H9 (cell line): ENCODE results near the gene SP3. TPM values are rescaled to one million over a fixed set of nuclear protein-coding genes. Genes with fewer than 3 reads are reported as not detected.

Experiments
- DNase-seq: peaks from one replicate; pipeline ENCODE4 v3.0.0-alpha.2; 2017
- H2AFZ ChIP-seq: one replicate; pipeline ENCODE4 v1.6.1; 2013; ENCODE audit warnings: mild to moderate bottlenecking, low read length, control low read depth, moderate library complexity
- H2AK5ac ChIP-seq: 2 replicates; pipeline ENCODE4 v1.6.1; 2013; ENCODE audit warnings: low read length, control low read depth, mixed read lengths; ENCODE audit not compliant: insufficient read length
- H2BK120ac ChIP-seq: one replicate; pipeline ENCODE4 v1.6.1; 2013; ENCODE audit warnings: low read depth, mild to moderate bottlenecking, low read length, control low read depth, inconsistent platforms; ENCODE audit not compliant: poor library complexity, severe bottlenecking
- H2BK12ac ChIP-seq: 2 replicates; pipeline ENCODE4 v1.6.1; 2013; ENCODE audit warnings: low read length, control low read depth, mixed read lengths, low read depth; ENCODE audit not compliant: insufficient read length
- H2BK15ac ChIP-seq: 2 replicates; pipeline ENCODE4 v1.6.1; 2013; ENCODE audit warnings: low read depth, low read length, control low read depth
- H2BK20ac ChIP-seq: one replicate; pipeline ENCODE4 v1.6.1; 2013; ENCODE audit warnings: low read depth, mild to moderate bottlenecking, low read length, control low read depth, inconsistent platforms; ENCODE audit not compliant: poor library complexity, severe bottlenecking
- H2BK5ac ChIP-seq: 2 replicates; pipeline ENCODE4 v1.6.1; 2013; ENCODE audit warnings: low read length, control low read depth, mixed read lengths; ENCODE audit not compliant: insufficient read length
- H3K14ac ChIP-seq: 2 replicates; pipeline ENCODE4 v1.6.1; 2013; ENCODE audit warnings: low read length, control low read depth; ENCODE audit not compliant: insufficient read depth
- H3K18ac ChIP-seq: 2 replicates; pipeline ENCODE4 v1.6.1; 2013; ENCODE audit warnings: low read depth, mild to moderate bottlenecking, mixed read lengths, low read length, control low read depth; ENCODE audit not compliant: insufficient read length
- H3K23ac ChIP-seq: 2 replicates; pipeline ENCODE4 v1.6.1; 2013; ENCODE audit warnings: low read length, control low read depth, mixed read lengths, low read depth; ENCODE audit not compliant: insufficient read length
- H3K23me2 ChIP-seq: 2 replicates; pipeline ENCODE4 v1.6.1; 2013; ENCODE audit warnings: low read depth, mild to moderate bottlenecking, mixed read lengths, low read length, control low read depth; ENCODE audit not compliant: insufficient read length, poor library complexity, severe bottlenecking
- H3K27ac ChIP-seq: 2 replicates; pipeline ENCODE4 v1.5.1; 2013; ENCODE audit warnings: low read length, control low read depth, mixed read lengths, low read depth; ENCODE audit not compliant: insufficient read length
- H3K27me3 ChIP-seq: 2 replicates; pipeline ENCODE4 v1.6.1; 2013; ENCODE audit warnings: low read length, control low read depth, inconsistent platforms; ENCODE audit not compliant: insufficient read depth
- H3K4ac ChIP-seq: 2 replicates; pipeline ENCODE4 v1.6.1; 2013; ENCODE audit warnings: low read depth, mild to moderate bottlenecking, control low read depth, inconsistent platforms, low read length, moderate library complexity
- H3K4me1 ChIP-seq: 2 replicates; pipeline ENCODE4 v1.6.1; 2013; ENCODE audit warnings: low read length, control low read depth, inconsistent platforms; ENCODE audit not compliant: insufficient read depth
- H3K4me2 ChIP-seq: 2 replicates; pipeline ENCODE4 v1.6.1; 2013; ENCODE audit warnings: low read length, control low read depth, mixed read lengths; ENCODE audit not compliant: insufficient read length, insufficient read depth
- H3K56ac ChIP-seq: 2 replicates; pipeline ENCODE4 v1.6.1; 2013; ENCODE audit warnings: low read depth, mild to moderate bottlenecking, mixed read lengths, low read length, control low read depth; ENCODE audit not compliant: insufficient read length
- H3K79me1 ChIP-seq: 2 replicates; pipeline ENCODE4 v1.6.1; 2013; ENCODE audit warnings: low read depth, mild to moderate bottlenecking, moderate library complexity, low read length, control low read depth, inconsistent platforms; ENCODE audit not compliant: insufficient read depth, poor library complexity, severe bottlenecking
- H3K79me2 ChIP-seq: 2 replicates; pipeline ENCODE4 v1.6.1; 2013; ENCODE audit warnings: low read length, control low read depth, inconsistent platforms; ENCODE audit not compliant: insufficient read depth
- H3K9ac ChIP-seq: 2 replicates; pipeline ENCODE4 v1.6.1; 2013; ENCODE audit warnings: low read length, control low read depth, mixed read lengths; ENCODE audit not compliant: insufficient read length; ENCODE audit errors: extremely low read depth
- H3K9me3 ChIP-seq: one replicate; pipeline ENCODE4 v1.6.1; 2013; ENCODE audit warnings: low read depth, low read length, inconsistent platforms; ENCODE audit not compliant: control insufficient read depth
- H3T11ph ChIP-seq: one replicate; pipeline ENCODE4 v1.6.1; 2013; ENCODE audit warnings: mild to moderate bottlenecking, low read length, control low read depth, inconsistent platforms
- H4K20me1 ChIP-seq: one replicate; pipeline ENCODE4 v1.6.1; 2013; ENCODE audit not compliant: control insufficient read depth, insufficient read length, insufficient read depth
- H4K5ac ChIP-seq: 2 replicates; pipeline ENCODE4 v1.6.1; 2013; ENCODE audit warnings: low read depth, mild to moderate bottlenecking, mixed read lengths, low read length, control low read depth; ENCODE audit not compliant: insufficient read length
- H4K8ac ChIP-seq: replicated peaks from 2 replicates; pipeline ENCODE4 v1.6.1; 2013; ENCODE audit warnings: low read length, control low read depth, mixed read lengths, low read depth; ENCODE audit not compliant: insufficient read length
- H4K91ac ChIP-seq: 2 replicates; pipeline ENCODE4 v1.6.1; 2013; ENCODE audit warnings: low read depth, mild to moderate bottlenecking, moderate library complexity, mixed read lengths, low read length, control low read depth; ENCODE audit not compliant: insufficient read length
- H3K27ac Mint-ChIP-seq, 3 experiments: 2 replicates in 2 of 3; 3 replicates in 1 of 3; pipeline ENCODE4 v1.8.0; 2020 to 2021; ENCODE audit warnings: mixed read lengths in 3 of 3, mild to moderate bottlenecking in 1 of 3, moderate library complexity in 1 of 3
- H3K27me3 Mint-ChIP-seq: 2 replicates; pipeline ENCODE4 v1.8.0; 2021; ENCODE audit warnings: low read depth, mild to moderate bottlenecking, moderate library complexity, mixed read lengths
- H3K36me3 Mint-ChIP-seq, 3 experiments: 2 replicates in 2 of 3; 3 replicates in 1 of 3; pipeline ENCODE4 v1.8.0; 2020 to 2021; ENCODE audit warnings: low read depth in 3 of 3, mixed read lengths in 3 of 3; ENCODE audit not compliant: insufficient read depth in 1 of 3
- H3K4me1 Mint-ChIP-seq, 2 experiments: 2 replicates each; pipeline ENCODE4 v1.8.0; 2020; ENCODE audit warnings: mixed read lengths in 2 of 2
- H3K4me3 Mint-ChIP-seq, 2 experiments: 2 replicates in 1 of 2; 3 replicates in 1 of 2; pipeline ENCODE4 v1.8.0; 2020 to 2021; ENCODE audit warnings: mild to moderate bottlenecking in 2 of 2, mixed read lengths in 2 of 2, moderate library complexity in 1 of 2
- H3K9me3 Mint-ChIP-seq, 2 experiments: 2 replicates in 1 of 2; 3 replicates in 1 of 2; pipeline ENCODE4 v1.8.0; 2020; ENCODE audit warnings: mild to moderate bottlenecking in 2 of 2, mixed read lengths in 2 of 2, moderate library complexity in 1 of 2
- WGBS: extraction: QIAGEN DNeasy Blood & Tissue Kit; methylation state at CpG from one replicate; pipeline ENCODE4 v1.1.7; 2013; ENCODE audit warnings: missing lambda C conversion rate, low lambda C conversion rate, mixed read lengths; ENCODE audit not compliant: insufficient read length; ENCODE audit errors: extremely low coverage; 5-methylcytosine and 5-hydroxymethylcytosine counted together
- total RNA-seq: library from RNA; stranded (reverse); gene quantifications from 2 replicates; pipeline ENCODE4 v1.2.1, GENCODE V29; 2021
- TF ChIP-seq, protein P1 (sequence below): fragments of 200-600 bp; sonication (generic); conservative IDR thresholded peaks from 3 replicates; pipeline ENCODE4 v1.8.0; 2021; ENCODE audit warnings: antibody characterized with exemption, mild to moderate bottlenecking

Gene SP3
- total RNA-seq, 1 experiment from 2014 or later = 86.3 TPM

DNA sequence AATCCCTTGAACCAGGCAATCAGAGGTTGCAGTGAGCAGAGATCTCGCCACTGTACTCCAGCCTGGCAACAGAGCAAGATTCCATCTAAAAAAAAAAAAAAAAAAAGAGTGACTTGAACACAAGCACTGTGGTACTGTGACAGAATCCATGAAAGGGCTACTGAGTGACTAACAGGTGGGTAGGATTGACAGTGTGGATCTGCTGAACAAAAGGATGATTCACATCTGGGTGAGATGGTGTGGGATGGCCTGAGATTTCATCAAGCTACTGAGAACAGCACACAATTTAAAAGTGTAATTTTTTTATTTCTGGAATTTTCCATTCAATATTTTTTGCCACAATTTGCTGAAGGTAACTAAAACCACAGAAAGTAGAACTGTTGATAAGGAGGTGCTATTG, 13.3 kb upstream of the SP3 start:
- Histone ChIP-seq H3K14ac (no peak overlapping the region), H3K79me2 (no peaks in the 10 kb centered on the region), H3K4ac (no peak overlapping the region), H2BK15ac (no peak overlapping the region), H3K56ac (no peak overlapping the region), H4K5ac (no peak overlapping the region), H3T11ph (no peak overlapping the region), H2BK20ac (no peak overlapping the region), H3K4me2 (no peak overlapping the region), H3K4me1 (peaks cover 3% of the 10 kb centered on the region; the same call in 1 of the 2 replicates), H3K23me2 (no peaks in the 10 kb centered on the region), H2BK120ac (no peak overlapping the region), H2AK5ac (no peak overlapping the region), H3K9ac (no peak overlapping the region), H2AFZ (no peak overlapping the region), H2BK5ac (no peak overlapping the region), H3K27me3 (no peaks in the 10 kb centered on the region), H3K18ac (no peak overlapping the region), H4K20me1 (no peaks in the 10 kb centered on the region), H3K9me3 (no peaks in the 10 kb centered on the region), H3K79me1 (no peaks in the 10 kb centered on the region), H3K27ac (no peak overlapping the region), H4K8ac (no peak overlapping the region), H2BK12ac (no peak overlapping the region), H3K23ac (no peak overlapping the region), H4K91ac (no peak overlapping the region)
- Mint-ChIP-seq H3K36me3 (no peaks in the 10 kb centered on the region; a peak in 1 of 7 replicates), H3K27me3 (peaks cover 1% of the 10 kb centered on the region; the same call in 1 of the 2 replicates), H3K4me1 (peaks cover 11% of the 10 kb centered on the region in 2 experiments), H3K4me3 (no peak overlapping the region), H3K27ac (no peak overlapping the region), H3K9me3 (no peaks in the 10 kb centered on the region)
- TF ChIP-seq, protein P1, sequence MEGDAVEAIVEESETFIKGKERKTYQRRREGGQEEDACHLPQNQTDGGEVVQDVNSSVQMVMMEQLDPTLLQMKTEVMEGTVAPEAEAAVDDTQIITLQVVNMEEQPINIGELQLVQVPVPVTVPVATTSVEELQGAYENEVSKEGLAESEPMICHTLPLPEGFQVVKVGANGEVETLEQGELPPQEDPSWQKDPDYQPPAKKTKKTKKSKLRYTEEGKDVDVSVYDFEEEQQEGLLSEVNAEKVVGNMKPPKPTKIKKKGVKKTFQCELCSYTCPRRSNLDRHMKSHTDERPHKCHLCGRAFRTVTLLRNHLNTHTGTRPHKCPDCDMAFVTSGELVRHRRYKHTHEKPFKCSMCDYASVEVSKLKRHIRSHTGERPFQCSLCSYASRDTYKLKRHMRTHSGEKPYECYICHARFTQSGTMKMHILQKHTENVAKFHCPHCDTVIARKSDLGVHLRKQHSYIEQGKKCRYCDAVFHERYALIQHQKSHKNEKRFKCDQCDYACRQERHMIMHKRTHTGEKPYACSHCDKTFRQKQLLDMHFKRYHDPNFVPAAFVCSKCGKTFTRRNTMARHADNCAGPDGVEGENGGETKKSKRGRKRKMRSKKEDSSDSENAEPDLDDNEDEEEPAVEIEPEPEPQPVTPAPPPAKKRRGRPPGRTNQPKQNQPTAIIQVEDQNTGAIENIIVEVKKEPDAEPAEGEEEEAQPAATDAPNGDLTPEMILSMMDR = no peak
- no peak for DNase-seq
- WGBS = no CpG with 5 or more reads among the region's 1 CpG
